Upper lobe of left lung (tissue), 4 donors: Measurements from ENCODE around the gene RCCD1.

ENCODE experiments used
- EP300 ChIP-seq, 4 donors: sonication (generic); formaldehyde crosslinking; IDR thresholded peaks; one replicate each; pipeline ENCODE4 v1.5.1; 2017; ENCODE audit warnings: antibody characterized with exemption in 4 of 4, control low read depth in 2 of 4
- POLR2A ChIP-seq, 4 donors: fragments of 450-650 bp; IDR thresholded peaks; one replicate each; pipeline ENCODE4 v1.5.1; 2016 to 2017; ENCODE audit warnings: antibody characterized with exemption in 4 of 4, mild to moderate bottlenecking in 2 of 4
- POLR2AphosphoS5 ChIP-seq, 2 donors: sonication (generic); formaldehyde crosslinking; IDR thresholded peaks; one replicate each; pipeline ENCODE4 v1.5.1; 2017; ENCODE audit warnings: antibody characterized with exemption in 2 of 2
- TF ChIP-seq, protein P1 (sequence below), 6 experiments: fragments of 450-650 bp in 4 of 6; fragments of 200-600 bp in 2 of 6; sonication (generic) in 2 of 6; IDR thresholded peaks; one replicate each; pipeline ENCODE4 v1.5.1; 2016 to 2019; ENCODE audit warnings: antibody characterized with exemption in 6 of 6

- TF ChIP-seq, protein P1, sequence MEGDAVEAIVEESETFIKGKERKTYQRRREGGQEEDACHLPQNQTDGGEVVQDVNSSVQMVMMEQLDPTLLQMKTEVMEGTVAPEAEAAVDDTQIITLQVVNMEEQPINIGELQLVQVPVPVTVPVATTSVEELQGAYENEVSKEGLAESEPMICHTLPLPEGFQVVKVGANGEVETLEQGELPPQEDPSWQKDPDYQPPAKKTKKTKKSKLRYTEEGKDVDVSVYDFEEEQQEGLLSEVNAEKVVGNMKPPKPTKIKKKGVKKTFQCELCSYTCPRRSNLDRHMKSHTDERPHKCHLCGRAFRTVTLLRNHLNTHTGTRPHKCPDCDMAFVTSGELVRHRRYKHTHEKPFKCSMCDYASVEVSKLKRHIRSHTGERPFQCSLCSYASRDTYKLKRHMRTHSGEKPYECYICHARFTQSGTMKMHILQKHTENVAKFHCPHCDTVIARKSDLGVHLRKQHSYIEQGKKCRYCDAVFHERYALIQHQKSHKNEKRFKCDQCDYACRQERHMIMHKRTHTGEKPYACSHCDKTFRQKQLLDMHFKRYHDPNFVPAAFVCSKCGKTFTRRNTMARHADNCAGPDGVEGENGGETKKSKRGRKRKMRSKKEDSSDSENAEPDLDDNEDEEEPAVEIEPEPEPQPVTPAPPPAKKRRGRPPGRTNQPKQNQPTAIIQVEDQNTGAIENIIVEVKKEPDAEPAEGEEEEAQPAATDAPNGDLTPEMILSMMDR (IDR thresholded peaks at IDR 0.05) = no peak
- TF ChIP-seq POLR2A (IDR thresholded peaks at IDR 0.05) (no peak), EP300 (IDR thresholded peaks at IDR 0.05) (no peak), POLR2AphosphoS5 (IDR thresholded peaks at IDR 0.05) (no peak)
Observed at GRCh38 chr15:90982135-90982534, 27.5 kb downstream of the RCCD1 start.
